Lower leg skin (tissue), 3 donors: ENCODE measurements around the gene KIAA0040.

ENCODE experiments used
- POLR2A ChIP-seq, 2 donors: fragments of 450-650 bp; IDR thresholded peaks; one replicate each; pipeline ENCODE4 v1.6.1; 2016 to 2017; ENCODE audit warnings: antibody characterized with exemption in 2 of 2, mild to moderate bottlenecking in 1 of 2, moderate library complexity in 1 of 2
- TF ChIP-seq, protein P1 (sequence below), 3 donors: fragments of 450-650 bp; IDR thresholded peaks; one replicate each; pipeline ENCODE4 v1.5.1; 2016; ENCODE audit warnings: antibody characterized with exemption in 3 of 3, mild to moderate bottlenecking in 3 of 3, moderate library complexity in 2 of 3

- TF ChIP-seq, protein P1, sequence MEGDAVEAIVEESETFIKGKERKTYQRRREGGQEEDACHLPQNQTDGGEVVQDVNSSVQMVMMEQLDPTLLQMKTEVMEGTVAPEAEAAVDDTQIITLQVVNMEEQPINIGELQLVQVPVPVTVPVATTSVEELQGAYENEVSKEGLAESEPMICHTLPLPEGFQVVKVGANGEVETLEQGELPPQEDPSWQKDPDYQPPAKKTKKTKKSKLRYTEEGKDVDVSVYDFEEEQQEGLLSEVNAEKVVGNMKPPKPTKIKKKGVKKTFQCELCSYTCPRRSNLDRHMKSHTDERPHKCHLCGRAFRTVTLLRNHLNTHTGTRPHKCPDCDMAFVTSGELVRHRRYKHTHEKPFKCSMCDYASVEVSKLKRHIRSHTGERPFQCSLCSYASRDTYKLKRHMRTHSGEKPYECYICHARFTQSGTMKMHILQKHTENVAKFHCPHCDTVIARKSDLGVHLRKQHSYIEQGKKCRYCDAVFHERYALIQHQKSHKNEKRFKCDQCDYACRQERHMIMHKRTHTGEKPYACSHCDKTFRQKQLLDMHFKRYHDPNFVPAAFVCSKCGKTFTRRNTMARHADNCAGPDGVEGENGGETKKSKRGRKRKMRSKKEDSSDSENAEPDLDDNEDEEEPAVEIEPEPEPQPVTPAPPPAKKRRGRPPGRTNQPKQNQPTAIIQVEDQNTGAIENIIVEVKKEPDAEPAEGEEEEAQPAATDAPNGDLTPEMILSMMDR (IDR thresholded peaks at IDR 0.05): no peak
- TF ChIP-seq POLR2A (IDR thresholded peaks at IDR 0.05): no peak
Measured at GRCh38 chr1:175138579-175138978, 54.0 kb downstream of the KIAA0040 start.
